ENCODE results near the gene C3orf20.

C3orf20 gene

DNA sequence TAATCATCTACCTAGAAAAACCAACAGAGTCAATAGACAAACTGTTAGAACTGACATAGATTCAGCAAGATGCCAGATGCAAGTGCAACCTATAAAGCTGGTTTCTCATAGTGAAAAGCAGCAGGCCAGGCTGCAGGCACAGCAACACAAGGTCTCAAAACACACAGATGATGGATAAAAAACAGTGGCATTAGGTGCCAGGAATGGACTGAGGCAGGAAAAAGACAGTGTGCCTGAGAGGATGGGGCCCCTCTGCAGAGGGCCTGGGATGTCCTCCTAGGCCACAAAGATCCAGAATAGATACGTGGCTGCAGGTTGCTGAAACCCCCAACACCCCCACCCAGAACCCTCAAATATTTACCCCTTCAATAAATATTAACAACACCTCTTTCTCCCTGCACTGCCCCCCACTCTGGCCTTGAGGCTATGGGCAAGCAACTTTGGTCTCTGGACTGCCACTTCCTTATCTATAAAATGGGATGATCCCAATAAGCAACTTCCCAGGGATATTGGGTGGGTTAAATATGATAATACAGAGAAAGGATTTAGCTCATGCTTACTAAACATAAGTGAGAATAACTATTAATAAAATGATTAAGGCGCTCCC lies 108.6 kb downstream of the C3orf20 start:
- ChIA-PET CTCF (no interaction called here), POLR2A (interaction anchor here (0.9 kb wide), 1 partner anchor 132 kb away, joined by 3 read pairs; the partner anchor contains the start of gene CCDC174)
- no peak for DNase-seq (ENCODE audit: extremely low spot score)
- no peak for TF ChIP-seq BHLHE40 (IDR thresholded peaks at IDR 0.05; ENCODE audit: borderline replicate concordance)
- no peak for TF ChIP-seq ZNF384 (IDR thresholded peaks at IDR 0.05)
- TF ChIP-seq LEF1 (IDR thresholded peaks at IDR 0.05; ENCODE audit: borderline replicate concordance): no peak
- no peak for TF ChIP-seq SP1 (IDR thresholded peaks at IDR 0.05)
- TF ChIP-seq FOXA1 (IDR thresholded peaks at IDR 0.05): no peak
- no peak for TF ChIP-seq TARDBP (IDR thresholded peaks at IDR 0.05)
- no peak for TF ChIP-seq ELF4 (IDR thresholded peaks at IDR 0.05)
- TF ChIP-seq NFRKB (IDR thresholded peaks at IDR 0.05): no peak
- no peak for TF ChIP-seq CTBP1 (IDR thresholded peaks at IDR 0.05; ENCODE audit: borderline replicate concordance)
- no peak for TF ChIP-seq HDGF (IDR thresholded peaks at IDR 0.05; ENCODE audit: borderline replicate concordance)
- TF ChIP-seq L3MBTL2 (conservative IDR thresholded peaks at IDR 0.05): no peak
- no peak for TF ChIP-seq FOXK2 (IDR thresholded peaks at IDR 0.05)
- no peak for TF ChIP-seq FOXM1 (IDR thresholded peaks at IDR 0.05; ENCODE audit: borderline replicate concordance)
- no peak for TF ChIP-seq SUZ12 (IDR thresholded peaks at IDR 0.05)

DNA sequence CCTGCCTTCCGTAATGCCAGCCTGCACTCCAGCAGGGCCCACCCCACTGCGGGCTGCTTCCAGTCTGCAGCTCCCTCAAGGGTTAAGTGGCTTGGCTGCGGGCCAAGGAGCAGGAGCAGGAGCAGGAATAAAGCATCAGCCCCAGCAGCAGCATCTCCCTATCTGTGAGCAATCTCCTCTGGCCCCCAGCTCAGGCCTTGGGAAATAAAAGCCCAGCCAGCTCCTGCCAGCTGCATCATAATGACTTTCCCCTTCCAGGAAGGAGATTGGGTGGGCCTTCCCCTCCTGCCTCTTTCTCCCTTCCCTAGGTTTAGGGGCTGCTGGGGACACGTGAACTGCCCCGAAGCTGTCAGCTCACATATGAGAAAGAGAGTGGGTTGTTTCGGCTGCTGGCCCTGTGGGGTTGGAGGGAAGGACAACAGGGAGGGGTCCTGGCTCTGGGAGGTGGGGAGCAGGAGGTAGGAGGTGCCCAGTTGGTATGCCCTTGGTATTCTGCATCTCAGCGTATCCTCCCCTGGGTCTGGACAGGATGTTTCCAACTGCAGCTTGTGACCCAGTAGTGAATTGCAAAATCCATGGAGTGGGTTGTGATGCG lies 109.2 kb downstream of the C3orf20 start:
- CTCF ChIA-PET: interaction anchor here (0.7 kb wide), 1 partner anchor 9 kb away, joined by 12 read pairs; no protein-coding TSS in a partner anchor

DNA sequence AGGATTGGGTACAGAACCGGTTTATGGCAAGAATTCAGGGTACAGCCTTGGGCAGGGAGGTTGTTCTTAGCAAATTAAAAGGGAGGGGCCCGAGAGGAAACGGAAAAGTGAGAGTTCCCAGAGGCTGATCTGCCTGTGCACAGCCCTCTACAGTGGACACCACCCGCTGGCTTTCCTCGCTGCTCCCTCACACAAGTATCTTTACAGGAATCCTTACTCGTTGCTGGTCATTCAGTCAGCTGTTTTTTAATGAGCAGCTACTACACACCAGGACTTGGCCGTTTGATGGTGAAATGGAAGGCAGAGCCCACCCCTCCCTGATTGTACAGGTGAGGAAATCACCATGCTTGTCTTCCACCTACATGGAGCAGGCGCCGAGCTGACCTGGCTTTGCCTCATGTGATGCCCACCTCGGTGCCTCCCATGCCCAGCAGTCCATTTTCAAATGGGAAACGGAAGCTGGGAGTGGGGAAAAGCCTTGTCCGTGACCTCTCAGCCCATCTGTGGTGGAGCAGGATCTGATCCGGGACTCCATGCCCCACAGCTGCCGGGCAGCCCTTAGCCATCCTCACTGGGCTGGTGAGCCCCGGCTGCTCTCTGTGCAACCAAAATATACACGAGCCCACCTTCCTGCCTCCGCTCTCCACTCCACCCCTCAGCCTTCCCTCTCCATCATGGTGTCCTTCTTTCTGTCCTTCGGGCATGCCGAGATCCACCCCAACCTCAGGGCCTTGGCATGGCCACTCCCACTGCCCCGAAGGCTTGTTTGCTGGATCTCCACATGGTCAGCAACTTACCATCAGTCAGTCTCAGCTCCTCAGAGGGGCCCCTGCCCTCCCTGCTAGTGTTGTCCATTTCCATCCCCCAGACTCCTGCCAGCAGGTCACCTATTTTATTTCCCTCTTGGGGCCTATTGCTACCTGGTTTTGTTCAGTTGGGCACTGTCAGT lies 110.5 kb downstream of the C3orf20 start:
- TF ChIP-seq ZNF384 (IDR thresholded peaks at IDR 0.05): no peak
- TF ChIP-seq NFRKB (IDR thresholded peaks at IDR 0.05): no peak
- no peak for TF ChIP-seq FOXA1 (IDR thresholded peaks at IDR 0.05)
- no peak for TF ChIP-seq FOXK2 (IDR thresholded peaks at IDR 0.05)
- TF ChIP-seq CTBP1 (IDR thresholded peaks at IDR 0.05; ENCODE audit: borderline replicate concordance): no peak
- no peak for TF ChIP-seq SP1 (IDR thresholded peaks at IDR 0.05)
- TF ChIP-seq, protein P1, sequence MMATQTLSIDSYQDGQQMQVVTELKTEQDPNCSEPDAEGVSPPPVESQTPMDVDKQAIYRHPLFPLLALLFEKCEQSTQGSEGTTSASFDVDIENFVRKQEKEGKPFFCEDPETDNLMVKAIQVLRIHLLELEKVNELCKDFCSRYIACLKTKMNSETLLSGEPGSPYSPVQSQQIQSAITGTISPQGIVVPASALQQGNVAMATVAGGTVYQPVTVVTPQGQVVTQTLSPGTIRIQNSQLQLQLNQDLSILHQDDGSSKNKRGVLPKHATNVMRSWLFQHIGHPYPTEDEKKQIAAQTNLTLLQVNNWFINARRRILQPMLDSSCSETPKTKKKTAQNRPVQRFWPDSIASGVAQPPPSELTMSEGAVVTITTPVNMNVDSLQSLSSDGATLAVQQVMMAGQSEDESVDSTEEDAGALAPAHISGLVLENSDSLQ (IDR thresholded peaks at IDR 0.05): no peak
- ChIA-PET POLR2A (no interaction called here), CTCF (no interaction called here)
- no peak for DNase-seq (ENCODE audit: extremely low spot score)

More for the DNA sequence above, 109.2 kb downstream of the C3orf20 start:
- POLR2A ChIA-PET: interaction anchor here (0.9 kb wide), 1 partner anchor 133 kb away, joined by 3 read pairs; the partner anchor contains the start of gene CCDC174
- no peak for DNase-seq (ENCODE audit: extremely low spot score)
- TF ChIP-seq BHLHE40 (IDR thresholded peaks at IDR 0.05; ENCODE audit: borderline replicate concordance): no peak
- TF ChIP-seq ZNF384 (IDR thresholded peaks at IDR 0.05): no peak
- no peak for TF ChIP-seq FOXA1 (IDR thresholded peaks at IDR 0.05)
- TF ChIP-seq TARDBP (IDR thresholded peaks at IDR 0.05): no peak
- TF ChIP-seq CTBP1 (IDR thresholded peaks at IDR 0.05; ENCODE audit: borderline replicate concordance): no peak
- TF ChIP-seq FOXK2 (IDR thresholded peaks at IDR 0.05): no peak
- TF ChIP-seq ELF4 (IDR thresholded peaks at IDR 0.05): no peak
- TF ChIP-seq NFRKB (IDR thresholded peaks at IDR 0.05): no peak
- TF ChIP-seq L3MBTL2 (conservative IDR thresholded peaks at IDR 0.05): no peak
- no peak for TF ChIP-seq SUZ12 (IDR thresholded peaks at IDR 0.05)
- no peak for TF ChIP-seq FOXM1 (IDR thresholded peaks at IDR 0.05; ENCODE audit: borderline replicate concordance)
- TF ChIP-seq SP1 (IDR thresholded peaks at IDR 0.05): no peak
- TF ChIP-seq ARNT (IDR thresholded peaks at IDR 0.05): no peak
- no peak for TF ChIP-seq HDGF (IDR thresholded peaks at IDR 0.05; ENCODE audit: borderline replicate concordance)
- TF ChIP-seq, protein P1 (IDR thresholded peaks at IDR 0.05): no peak
- TF ChIP-seq LEF1 (IDR thresholded peaks at IDR 0.05; ENCODE audit: borderline replicate concordance): no peak

DNA sequence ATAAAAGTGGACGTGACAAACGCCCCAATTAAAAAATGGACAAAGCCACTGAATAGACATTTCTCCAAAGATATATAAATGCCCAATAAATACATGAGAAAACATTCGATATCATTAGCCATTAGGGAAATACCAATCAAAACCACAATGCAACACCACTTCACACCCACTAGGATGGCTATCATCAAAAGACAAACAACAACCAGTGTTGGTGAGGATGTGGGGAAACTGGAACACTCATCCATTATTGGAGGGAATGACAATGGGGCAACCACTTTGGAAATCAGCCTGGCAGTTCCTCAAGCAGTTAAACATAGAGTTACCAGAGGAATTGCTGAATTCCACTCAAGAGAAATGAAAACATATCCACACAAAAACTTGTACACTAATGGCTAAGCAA lies 111.4 kb downstream of the C3orf20 start:
- ChIA-PET POLR2A (no interaction called here), CTCF (no interaction called here)
- DNase-seq (ENCODE audit: extremely low spot score): no peak
- no peak for TF ChIP-seq ELF4 (IDR thresholded peaks at IDR 0.05)
- TF ChIP-seq FOXM1 (IDR thresholded peaks at IDR 0.05; ENCODE audit: borderline replicate concordance): no peak
- no peak for TF ChIP-seq TARDBP (IDR thresholded peaks at IDR 0.05)
- TF ChIP-seq NFRKB (IDR thresholded peaks at IDR 0.05): no peak
- TF ChIP-seq BHLHE40 (IDR thresholded peaks at IDR 0.05; ENCODE audit: borderline replicate concordance): no peak
- no peak for TF ChIP-seq LEF1 (IDR thresholded peaks at IDR 0.05; ENCODE audit: borderline replicate concordance)
- TF ChIP-seq CTBP1 (IDR thresholded peaks at IDR 0.05; ENCODE audit: borderline replicate concordance): no peak
- no peak for TF ChIP-seq FOXK2 (IDR thresholded peaks at IDR 0.05)
- no peak for TF ChIP-seq ARNT (IDR thresholded peaks at IDR 0.05)
- TF ChIP-seq HDGF (IDR thresholded peaks at IDR 0.05; ENCODE audit: borderline replicate concordance): no peak
- no peak for TF ChIP-seq ZNF384 (IDR thresholded peaks at IDR 0.05)
- no peak for TF ChIP-seq L3MBTL2 (conservative IDR thresholded peaks at IDR 0.05)
- TF ChIP-seq, protein P1 (IDR thresholded peaks at IDR 0.05): no peak
- no peak for TF ChIP-seq FOXA1 (IDR thresholded peaks at IDR 0.05)
- TF ChIP-seq SUZ12 (IDR thresholded peaks at IDR 0.05): no peak

DNA sequence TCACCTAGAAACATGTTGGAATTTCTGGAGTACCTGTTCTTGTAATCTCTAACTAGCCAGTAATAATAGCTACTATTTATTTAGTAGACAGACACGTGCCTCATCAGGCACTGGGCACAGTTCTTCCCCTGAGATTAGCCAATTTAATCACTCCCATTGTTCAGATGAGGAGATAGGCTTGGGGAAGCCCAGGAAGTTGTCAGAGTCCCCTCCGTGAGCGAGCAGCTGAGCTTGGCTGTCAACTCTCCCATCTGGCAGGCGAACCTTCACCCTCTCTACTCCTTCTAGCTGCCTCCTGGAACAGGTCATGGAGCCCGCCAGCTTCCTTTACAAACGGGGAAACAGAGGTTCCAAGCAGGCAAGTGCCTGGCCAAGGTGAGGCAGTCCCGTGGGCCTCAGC lies 112.7 kb downstream of the C3orf20 start:
- DNase-seq (ENCODE audit: extremely low spot score): no peak
- TF ChIP-seq SUZ12 (IDR thresholded peaks at IDR 0.05) (no peak), HDGF (IDR thresholded peaks at IDR 0.05; ENCODE audit: borderline replicate concordance) (no peak), BHLHE40 (IDR thresholded peaks at IDR 0.05; ENCODE audit: borderline replicate concordance) (no peak), ELF4 (IDR thresholded peaks at IDR 0.05) (no peak), FOXM1 (IDR thresholded peaks at IDR 0.05; ENCODE audit: borderline replicate concordance) (no peak), SP1 (IDR thresholded peaks at IDR 0.05) (no peak)
- TF ChIP-seq, protein P1 (IDR thresholded peaks at IDR 0.05): no peak
- ChIA-PET CTCF (interaction anchor here (0.6 kb wide), 1 partner anchor 126 kb away, joined by 4 read pairs; no protein-coding TSS in a partner anchor), POLR2A (no interaction called here)
